Lower leg skin (tissue), 4 donors: ENCODE data around the gene NOTCH1. TPM values are rescaled to one million over a fixed set of nuclear protein-coding genes. Genes with fewer than 3 reads are reported as not detected.
"Not testable (repeated sequence)": the region's sequence is repeated elsewhere in the genome, so short reads cannot be mapped to it uniquely, and the experiment has no call there.

Source experiments
- DNase-seq, 2 donors: peaks; one replicate each; pipeline ENCODE4 v3.0.0-alpha.2; 2019; ENCODE audit warnings: low spot score in 2 of 2
- H3K4me3 ChIP-seq: fragments of 200-600 bp; sonication (generic); 2 replicates; pipeline ENCODE4 v1.5.1; 2017; ENCODE audit warnings: mild to moderate bottlenecking, low read depth; ENCODE audit not compliant: poor library complexity, severe bottlenecking
- CTCF ChIP-seq, 3 donors: fragments of 450-650 bp; IDR thresholded peaks; one replicate each; pipeline ENCODE4 v1.5.1; 2016; ENCODE audit warnings: antibody characterized with exemption in 3 of 3, mild to moderate bottlenecking in 3 of 3, moderate library complexity in 2 of 3
- POLR2A ChIP-seq, 2 donors: fragments of 450-650 bp; IDR thresholded peaks; one replicate each; pipeline ENCODE4 v1.6.1; 2016 to 2017; ENCODE audit warnings: antibody characterized with exemption in 2 of 2, mild to moderate bottlenecking in 1 of 2, moderate library complexity in 1 of 2
- WGBS, 2 donors: methylation state at CpG; one replicate each; pipeline ENCODE4 v1.1.5; 2018; 5-methylcytosine and 5-hydroxymethylcytosine counted together
- intact Hi-C: fragments of 100-400 bp; cut with DNase I; formaldehyde crosslinking; loops from one replicate; pipeline ENCODE4 v1.15.0; 2023; ENCODE audit warnings: low total_unique reads
- total RNA-seq, 4 donors: library from RNA; depleted of rRNA; stranded (reverse); fragments of >200 nt; gene quantifications; one replicate each; pipeline ENCODE4 v1.1.0, GENCODE V29; 2016

NOTCH1 gene
- total RNA-seq, 4 donors from 2014 or later, result 79.7 to 95.3 (median 82.8) TPM

- TF ChIP-seq POLR2A (IDR thresholded peaks at IDR 0.05) (no peak), CTCF (IDR thresholded peaks at IDR 0.05) (no peak)
- 65 to 74% methylated on average over 14 to 18 of the region's 21 CpGs for WGBS, 2 donors
- intact Hi-C loops, result no loop called here
- no peak for DNase-seq
- H3K4me3 ChIP-seq, result no peak overlapping the region
Measured at GRCh38 chr9:136575626-136576268, 29.9 kb upstream of the NOTCH1 start.

GRCh38 chr9:136574606-136575005 is 28.8 kb upstream of the NOTCH1 start:
- H3K4me3 ChIP-seq, intact Hi-C loops, DNase-seq: not testable (repeated sequence)
- 94 to 95% methylated on average over 16 of the region's 16 CpGs for WGBS, 2 donors

- intact Hi-C loops, result no loop called here
- no peak overlapping the region for H3K4me3 ChIP-seq
- TF ChIP-seq CTCF (IDR thresholded peaks at IDR 0.05), result no peak
- TF ChIP-seq POLR2A (IDR thresholded peaks at IDR 0.05), result no peak
- no peak for DNase-seq
- WGBS, 2 donors, result 85 to 89% methylated on average over 34 of the region's 34 CpGs
Measured at GRCh38 chr9:136572828-136573625, 27.2 kb upstream of the NOTCH1 start.

- intact Hi-C loops, result no loop called here
- no peak for DNase-seq
- WGBS, 2 donors, result 69 to 74% methylated on average over 14 to 17 of the region's 17 CpGs
- no peak overlapping the region for H3K4me3 ChIP-seq
- no peak for TF ChIP-seq CTCF (IDR thresholded peaks at IDR 0.05)
- no peak for TF ChIP-seq POLR2A (IDR thresholded peaks at IDR 0.05)
Measured at GRCh38 chr9:136572003-136572827, 26.4 kb upstream of the NOTCH1 start.

- WGBS, 2 donors, result 73 to 82% methylated on average over 14 of the region's 14 CpGs
- no peak for DNase-seq
- no peak overlapping the region for H3K4me3 ChIP-seq
- intact Hi-C loops, result no loop called here
- TF ChIP-seq CTCF (IDR thresholded peaks at IDR 0.05), result no peak
- no peak for TF ChIP-seq POLR2A (IDR thresholded peaks at IDR 0.05)
Measured at GRCh38 chr9:136571531-136571930, 25.7 kb upstream of the NOTCH1 start.

- DNase-seq, result no peak
- TF ChIP-seq CTCF (IDR thresholded peaks at IDR 0.05), result no peak
- no peak for TF ChIP-seq POLR2A (IDR thresholded peaks at IDR 0.05)
- WGBS, 2 donors, result 84 to 90% methylated on average over 19 of the region's 19 CpGs
- intact Hi-C loops, result no loop called here
- no peak overlapping the region for H3K4me3 ChIP-seq
Measured at GRCh38 chr9:136570916-136571315, 25.1 kb upstream of the NOTCH1 start.
